GM18517 (cell line): Measurements from ENCODE around the gene CYP27C1.
"Not testable (repeated sequence)": the region's sequence is repeated elsewhere in the genome, so short reads cannot be mapped to it uniquely, and the experiment has no call there.

Experiments
- ATAC-seq: cut with Tn5 transposase; IDR thresholded peaks from one replicate; pipeline ENCODE4 v1.9.1; 2021; ENCODE audit warnings: mild to moderate bottlenecking, moderate library complexity; ENCODE audit not compliant: unreplicated experiment

CYP27C1 gene

DNA sequence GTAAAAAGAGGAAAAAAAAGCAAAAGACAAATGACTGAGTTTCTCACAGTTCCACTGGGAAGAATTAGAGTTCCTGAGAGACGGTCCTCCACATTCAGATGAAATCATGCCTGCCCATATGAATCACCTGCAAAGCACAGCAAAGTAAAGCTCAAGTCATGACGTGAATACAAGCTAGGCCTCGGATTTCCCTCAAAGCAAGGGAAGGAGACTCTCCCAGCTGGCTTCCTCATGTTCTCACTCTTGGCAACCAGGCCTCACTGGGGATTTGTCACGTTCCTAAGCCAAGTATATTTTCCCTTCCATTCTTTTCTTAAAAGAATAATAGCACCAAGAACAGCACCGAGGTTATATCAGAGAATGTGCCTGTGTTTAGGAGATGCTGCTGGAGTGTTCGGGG, 47.0 kb downstream of the CYP27C1 start:
- ATAC-seq = no peak

DNA sequence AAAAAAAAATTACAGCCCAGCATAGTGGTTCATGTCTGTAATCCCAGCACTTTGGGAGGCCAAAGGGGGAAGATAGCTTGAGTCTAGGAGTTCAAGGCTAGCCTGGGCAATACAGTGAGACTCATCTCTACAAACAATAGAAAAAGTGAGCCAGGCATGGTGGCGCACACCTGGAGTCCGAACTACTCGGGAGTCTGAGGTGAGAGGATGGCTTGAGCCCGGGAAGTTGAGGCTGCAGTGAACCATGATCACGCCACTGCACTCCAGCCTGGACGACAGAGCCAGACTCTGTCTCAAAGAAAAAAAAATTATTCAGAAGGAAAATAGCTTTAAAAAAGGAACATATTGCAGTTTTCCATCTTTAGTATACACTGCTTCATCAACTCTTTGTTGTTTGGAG, 47.8 kb downstream of the CYP27C1 start:
- ATAC-seq = no peak

DNA sequence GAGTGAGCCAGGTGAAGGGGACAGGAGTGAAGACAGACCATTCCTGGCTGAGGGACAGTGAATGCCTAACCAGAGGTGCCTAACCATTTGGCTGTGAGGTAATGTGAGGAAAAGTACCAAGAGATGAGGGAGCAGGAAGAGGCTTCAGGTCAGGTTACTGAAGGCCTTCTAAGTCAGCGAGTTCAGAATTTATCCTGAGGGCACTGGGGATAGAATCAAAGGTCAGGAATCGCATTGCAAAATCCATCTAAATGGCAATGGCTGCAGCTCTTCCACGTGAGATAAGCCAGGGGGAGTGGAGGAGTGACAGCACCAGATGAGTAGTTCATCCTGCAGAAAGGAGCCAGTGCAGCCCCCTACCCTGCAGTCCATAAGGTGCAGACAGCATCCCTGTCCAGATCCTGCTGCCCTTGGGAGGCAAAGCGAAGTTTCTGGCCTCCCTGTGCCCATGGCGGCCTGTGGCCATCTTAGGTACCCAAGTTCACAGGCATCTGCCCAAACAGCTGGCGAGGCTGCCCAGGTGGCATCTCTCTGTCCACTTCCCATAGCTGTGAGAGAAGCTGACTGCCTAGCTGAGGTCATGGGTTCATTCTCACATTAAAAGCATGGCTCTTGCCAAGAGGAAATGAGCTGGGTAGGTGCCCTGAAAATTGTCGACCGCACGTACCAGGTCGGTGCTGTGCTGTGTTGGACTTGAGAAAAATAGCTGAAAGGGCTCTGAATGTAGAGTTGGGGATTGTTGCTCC, 49.5 kb downstream of the CYP27C1 start:
- ATAC-seq = no peak

DNA sequence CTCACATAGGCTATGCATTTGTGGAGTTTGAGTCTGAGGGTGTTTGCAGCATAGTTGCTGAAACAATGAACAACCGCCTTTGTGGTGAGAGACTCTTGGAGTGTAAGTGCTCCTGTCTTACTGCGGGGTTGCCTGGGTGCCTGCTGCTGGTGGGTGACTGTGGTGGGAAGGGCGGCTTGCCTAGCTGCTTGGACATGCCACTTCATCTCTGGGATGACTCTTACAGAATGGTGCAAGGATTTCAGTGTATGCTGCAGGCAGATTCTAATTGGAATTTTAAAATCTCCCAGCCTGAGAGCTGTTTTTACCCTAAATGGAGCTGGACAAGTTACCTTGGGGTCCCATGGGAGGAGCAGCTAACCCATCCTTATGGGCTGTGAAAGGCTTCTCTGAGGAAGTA, 50.1 kb downstream of the CYP27C1 start:
- ATAC-seq = no peak

DNA sequence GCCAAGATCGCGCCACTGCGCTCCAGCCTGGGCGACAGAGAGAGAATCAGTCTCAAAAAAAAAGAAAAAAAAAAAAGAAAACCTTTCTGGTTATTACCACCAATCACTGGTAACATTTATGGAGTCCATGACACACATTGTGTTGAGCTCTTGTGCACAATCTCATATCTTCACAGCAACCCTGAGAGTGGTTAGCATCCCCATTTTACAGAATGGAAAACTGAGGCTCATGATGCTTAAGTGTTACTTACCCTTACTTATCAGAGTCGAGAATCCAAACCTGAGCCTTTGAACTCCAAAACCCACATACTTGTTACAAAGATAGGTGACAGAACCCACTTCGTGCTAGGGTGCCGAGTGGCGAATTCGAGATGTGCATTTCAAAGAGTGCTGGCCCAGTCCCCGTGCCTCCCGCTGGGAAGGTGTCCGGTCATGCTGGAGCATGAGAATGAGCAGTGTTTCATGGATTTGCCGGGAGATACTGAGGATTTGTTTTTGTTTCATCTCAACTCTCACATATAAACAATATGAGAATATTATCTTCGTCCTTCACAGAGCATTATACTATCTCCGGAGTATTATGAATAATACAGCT, 50.9 kb downstream of the CYP27C1 start:
- ATAC-seq = no peak

DNA sequence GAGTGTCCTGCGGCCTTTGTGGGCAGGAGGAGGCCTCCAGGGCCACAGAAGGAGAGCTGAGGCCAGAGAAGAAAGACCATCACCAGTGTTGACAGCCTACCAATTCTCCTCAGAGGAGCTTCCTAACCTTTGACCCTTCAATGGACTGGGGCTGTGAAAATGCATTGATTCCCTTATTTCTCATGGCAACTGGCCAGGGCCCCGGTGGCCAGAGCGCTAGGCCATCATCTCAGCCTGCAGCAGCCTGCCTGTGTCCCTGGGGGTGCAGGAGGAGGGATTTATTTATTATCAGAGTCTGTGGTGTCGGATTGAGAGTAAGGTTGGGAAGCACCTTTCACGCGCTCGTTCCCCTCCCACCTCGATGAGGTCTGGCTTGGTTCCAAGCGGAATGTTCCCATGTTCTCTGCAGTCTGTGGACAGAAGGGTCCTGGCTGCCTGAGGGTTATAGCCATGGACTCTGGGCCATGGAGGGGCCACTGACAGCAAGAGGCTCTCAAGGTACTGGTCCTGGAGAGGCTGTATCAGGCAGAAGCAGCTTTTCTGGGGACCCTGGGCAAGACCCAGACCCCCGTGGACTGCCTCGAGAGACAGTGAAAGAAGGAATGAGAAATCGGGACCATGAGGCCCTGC, 53.8 kb downstream of the CYP27C1 start:
- no peak for ATAC-seq

DNA sequence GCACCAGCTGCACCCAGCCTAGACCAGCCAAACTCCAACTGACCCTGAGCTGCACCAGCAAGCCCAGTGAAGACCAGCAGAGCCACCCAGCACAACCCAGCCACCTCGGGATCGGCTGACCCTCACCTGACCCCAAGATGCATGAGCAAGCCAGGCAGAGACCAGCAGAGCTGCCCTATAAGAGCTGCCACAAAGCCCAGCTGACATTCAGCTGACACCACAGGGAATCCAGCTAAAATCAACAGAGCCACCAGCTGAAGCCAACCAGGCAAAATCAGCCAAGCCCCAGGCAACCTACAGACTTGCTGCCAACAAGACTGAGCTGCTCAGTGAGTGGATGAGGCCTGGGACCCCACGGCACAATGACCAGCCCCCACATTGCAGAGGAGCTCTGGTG, 54.6 kb downstream of the CYP27C1 start:
- no peak for ATAC-seq

DNA sequence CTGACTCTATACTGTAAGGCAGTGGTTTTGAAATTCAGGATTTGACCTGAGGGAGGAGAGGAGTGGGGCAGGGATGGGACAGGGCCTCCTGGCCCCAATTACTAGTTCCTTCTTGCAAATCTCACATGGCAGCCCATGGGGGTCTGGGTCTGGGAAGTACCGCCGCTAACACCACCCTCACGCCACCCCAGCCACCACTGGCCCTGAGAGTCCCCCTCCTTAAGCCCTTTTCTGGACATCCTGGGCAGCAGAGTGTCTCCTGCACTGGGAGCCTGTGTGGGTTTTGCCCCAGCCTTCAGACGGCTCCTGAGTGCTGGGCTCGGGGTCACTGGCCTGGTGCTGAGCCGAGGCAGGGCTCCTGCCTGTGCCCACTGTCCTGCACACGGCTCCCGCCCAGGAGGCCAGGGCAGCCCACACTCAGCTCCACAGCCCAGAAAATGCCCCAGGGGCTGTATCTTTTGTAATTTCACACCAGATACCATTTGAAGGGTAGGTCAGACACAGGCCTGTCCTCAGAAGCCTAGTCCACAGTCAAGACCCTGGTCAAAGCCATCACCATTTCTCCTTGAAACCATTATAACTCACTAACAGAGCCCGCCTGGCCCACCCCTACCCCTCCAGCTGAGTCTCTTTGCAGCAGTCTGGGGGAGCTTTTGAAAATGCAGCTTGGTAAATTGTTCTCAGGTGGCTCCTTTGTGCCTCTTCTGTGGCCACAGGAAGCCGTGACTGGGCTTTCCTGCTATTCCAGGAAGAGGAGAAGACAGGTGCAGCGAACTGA, 55.1 kb downstream of the CYP27C1 start:
- ATAC-seq = no peak

DNA sequence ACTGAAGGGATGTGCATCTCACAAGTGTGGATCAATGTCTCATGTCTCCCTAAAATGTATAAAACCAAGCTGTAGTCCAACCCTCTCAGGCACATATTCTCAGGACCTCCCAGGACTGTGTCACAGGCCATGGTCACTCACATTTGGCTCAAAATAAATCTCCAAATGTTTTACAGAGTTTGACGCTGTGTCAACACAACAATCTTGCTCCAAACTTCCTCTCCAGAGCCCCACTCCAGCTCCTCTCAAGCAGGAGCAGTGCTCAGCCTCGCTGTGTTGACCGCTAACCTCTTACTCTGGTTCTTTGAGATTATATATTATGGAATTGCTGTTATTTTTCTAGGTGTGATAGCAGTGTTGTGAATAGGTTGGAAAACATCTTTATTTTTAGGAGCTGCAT, 56.2 kb downstream of the CYP27C1 start:
- no peak for ATAC-seq

DNA sequence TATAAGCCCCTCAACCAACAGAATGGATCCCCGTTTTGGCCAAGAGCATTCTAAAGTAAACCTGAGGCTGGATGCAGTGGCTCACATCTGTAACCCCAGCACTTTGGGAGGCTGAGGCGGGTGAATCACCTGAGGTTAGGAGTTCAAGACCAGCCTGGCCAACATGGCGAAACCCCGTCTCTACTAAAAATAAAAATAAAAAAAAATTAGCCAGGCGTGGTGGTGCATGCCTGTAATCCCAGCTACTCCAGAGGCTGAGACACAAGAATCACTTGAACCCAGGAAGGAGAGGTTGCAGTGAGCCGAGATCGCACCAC, 57.1 kb downstream of the CYP27C1 start:
- not testable (repeated sequence) for ATAC-seq

DNA sequence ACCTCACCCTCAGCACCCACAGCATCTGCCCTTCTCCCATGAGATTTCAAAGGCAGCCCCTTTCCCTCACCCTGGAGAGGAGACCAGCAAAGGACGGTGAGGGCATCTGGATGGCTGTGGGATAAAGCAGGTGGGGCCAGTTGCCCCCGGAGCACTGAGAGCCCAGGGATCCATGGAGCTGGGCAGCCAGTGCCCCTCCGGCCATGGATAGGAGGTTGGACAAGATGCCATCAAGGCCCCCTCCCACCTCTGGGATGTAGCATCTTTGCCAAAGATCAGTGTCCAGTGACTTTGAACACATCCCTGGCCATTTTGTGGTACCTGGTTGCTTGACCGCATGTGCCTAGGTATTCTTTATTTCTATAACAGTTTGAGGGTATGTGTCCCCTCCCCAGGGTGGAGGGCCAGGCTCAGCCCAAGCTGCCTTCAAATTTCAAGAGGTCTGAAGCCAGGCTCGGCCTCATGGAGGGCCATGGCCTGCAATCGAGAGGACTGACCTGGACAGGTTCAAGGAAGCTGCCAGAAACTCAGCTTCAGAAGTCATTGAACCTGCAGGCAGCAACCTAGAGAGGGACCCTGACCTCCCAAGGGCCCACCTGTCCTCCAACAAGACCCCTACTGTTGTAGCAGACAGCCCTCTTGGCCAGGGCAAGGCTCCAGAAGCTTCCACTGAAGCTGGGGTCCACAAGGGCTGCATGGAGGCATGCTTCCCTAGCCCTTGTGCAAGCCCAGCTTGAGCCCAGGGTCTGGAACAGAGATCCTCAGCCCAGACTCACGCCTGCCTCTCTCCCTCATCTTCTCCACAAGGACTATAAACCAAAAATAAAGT, 57.6 kb downstream of the CYP27C1 start:
- ATAC-seq = no peak

DNA sequence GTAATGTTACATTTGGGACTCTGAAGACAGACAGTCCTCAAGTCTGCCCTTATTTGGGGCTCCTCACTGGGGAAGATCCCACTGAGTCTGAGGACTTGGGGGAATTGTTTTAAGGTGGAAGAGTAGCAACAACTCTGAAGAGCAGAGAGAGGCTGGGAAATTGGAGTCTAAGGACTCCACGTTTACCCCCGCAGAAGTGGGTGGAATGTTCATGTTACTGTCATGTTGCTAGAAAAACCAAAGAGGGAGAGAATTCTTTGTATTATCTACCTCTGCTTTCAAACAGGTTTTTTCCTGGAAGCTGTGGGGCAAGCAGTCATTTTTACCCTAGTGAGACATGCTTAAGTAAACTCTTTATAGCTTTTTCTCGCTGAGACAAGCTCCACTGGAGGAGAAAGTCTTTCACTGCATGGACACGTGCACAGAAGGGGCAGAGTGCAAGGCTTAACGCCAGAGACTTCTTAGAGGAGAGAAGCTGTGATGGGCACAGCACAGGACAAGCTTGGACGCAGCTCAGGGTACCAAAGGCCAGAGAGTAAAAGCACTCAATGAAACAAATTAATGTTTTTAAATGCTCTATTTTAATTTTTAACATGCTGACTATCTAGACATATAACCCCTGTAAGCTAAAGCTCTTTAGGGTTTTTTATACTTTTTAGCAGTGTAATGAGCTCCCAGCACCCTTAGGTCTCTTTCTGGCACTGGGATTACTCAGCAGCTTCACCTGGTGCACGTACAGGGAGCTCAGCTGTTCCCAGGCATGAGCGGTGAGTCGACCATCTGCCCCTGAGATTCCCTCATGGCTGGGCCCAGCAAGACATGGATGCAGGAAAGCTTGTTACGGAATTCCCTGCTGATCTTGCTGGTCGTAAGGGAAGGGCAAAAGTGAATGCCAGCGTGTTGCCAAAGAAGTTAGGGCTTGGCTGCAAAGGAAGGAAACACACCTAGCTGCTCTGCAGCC, 58.6 kb downstream of the CYP27C1 start:
- no peak for ATAC-seq

DNA sequence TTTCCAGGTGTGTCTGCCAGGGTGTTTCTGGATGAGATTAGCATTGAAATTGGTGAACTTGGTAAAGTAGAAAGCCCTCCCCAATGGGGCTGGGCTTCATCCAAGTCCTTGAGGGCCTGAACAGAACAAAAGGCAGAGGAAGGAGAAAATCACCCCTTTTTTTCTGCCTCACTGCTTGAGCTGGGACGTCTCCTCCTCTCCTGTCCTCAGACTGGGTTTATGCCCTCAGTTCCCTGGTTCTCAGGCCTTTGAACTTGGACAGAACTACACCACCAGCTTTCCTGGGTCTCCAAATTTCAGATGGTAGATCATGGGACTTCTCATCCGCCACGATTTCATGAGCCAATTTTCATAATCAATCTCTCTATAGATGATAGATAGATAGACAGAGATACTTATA, 59.4 kb downstream of the CYP27C1 start:
- no peak for ATAC-seq

DNA sequence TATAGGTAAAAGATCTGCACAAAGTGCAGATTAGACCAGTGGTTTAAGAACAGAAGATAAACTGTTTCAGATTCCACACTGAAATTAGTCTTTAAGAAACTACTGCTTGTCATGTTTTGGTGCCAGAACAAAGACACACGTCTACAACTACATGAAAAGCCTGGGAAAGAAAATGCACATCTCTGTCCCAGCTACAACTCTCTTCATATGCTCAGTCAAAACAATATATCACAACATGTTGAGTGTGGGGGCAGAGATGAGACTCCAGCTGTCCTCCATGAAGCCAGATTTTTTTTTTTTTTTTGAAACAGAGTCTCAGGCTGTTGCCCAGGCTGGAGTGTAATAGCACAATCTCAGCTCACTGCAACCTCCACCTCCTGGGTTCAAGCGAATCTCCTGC, 60.6 kb downstream of the CYP27C1 start:
- ATAC-seq = no peak

DNA sequence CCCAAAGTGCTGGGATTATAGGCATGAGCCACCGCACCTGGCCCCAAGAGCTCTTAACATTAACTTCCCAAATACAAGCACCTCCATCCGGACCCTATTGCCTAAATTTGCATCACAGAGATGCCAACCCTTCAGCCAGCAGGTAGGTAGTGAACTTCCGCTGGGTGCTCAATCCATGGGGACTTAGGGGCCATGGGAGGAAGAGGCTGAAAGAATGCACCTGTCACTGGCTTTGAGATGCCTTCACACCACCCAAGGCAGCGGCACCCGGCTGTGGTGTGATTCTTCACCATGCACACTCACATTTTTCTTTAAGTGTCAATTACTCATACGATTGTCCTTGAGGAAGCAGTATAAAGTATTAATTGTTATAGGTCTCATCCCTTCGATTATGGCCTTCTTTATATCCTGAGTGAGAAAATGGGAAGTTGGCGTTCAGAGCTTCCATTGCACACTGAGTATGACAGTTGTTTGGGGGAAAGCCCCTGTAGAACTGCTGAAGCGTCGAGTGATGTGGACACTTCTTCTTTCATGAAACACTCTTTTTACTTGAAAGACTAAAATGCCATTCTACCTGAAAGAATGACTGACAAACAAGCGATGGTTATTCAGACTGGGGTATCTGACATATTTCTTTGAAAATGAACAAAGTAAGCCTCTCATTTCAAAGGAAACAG, 61.3 kb downstream of the CYP27C1 start:
- ATAC-seq = no peak

DNA sequence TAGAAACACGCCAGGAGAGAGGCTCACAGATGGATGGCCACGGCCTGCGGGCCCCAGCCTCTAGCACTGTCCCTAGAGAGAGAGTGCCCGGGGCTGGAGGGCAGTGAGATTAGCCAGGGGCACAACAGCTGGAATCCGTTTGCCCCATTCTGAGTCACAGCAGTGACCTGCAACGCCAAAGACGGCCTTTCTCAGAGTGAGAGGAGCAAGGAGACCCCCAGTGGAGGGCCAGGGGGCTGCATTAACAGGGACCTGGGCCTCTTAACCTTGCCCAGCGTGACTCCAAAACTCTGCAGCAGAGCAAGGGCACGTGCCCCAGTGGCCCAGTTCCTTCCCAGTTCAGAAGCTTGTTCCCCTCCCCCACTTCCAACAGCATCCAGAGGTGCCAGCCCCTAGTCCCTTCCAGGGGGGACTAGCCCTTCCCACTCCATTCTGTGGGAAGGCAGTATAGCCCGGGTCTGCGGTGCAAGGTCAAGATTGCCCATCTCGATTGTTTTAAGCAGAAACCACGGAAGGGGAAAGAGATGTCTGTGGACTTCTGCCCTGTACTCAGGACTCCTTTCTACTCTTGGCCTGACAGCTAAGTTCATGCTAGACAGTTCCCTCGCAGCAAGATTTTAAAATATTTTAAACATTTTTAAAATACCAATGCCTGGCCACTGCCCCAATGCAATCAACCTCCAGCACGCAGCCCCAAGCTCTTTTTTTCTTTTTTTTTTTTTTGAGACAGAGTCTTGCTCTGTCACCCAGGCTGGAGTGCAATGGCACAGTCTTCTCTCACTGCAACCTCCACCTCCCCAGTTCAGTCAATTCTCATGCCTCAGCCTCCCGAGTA, 62.2 kb downstream of the CYP27C1 start:
- ATAC-seq = no peak

DNA sequence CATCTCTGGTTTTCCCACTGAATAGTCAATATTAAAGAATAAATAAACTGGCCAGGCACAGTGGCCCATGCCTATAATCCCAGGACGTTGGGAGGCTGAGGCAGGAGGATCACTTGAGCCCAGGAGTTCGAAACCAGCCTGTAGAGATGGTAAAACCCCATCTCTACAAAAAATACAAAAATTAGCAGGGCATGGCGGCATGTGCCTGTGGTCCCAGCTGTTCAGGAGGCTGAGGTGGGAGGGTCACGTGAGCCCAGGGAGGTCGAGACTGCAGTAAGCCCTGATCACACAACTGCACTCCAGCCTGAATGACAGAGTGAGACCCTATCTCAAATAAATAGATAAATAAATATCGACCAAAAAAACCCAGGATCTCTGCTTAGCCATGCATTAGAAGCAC, 63.0 kb downstream of the CYP27C1 start:
- no peak for ATAC-seq

DNA sequence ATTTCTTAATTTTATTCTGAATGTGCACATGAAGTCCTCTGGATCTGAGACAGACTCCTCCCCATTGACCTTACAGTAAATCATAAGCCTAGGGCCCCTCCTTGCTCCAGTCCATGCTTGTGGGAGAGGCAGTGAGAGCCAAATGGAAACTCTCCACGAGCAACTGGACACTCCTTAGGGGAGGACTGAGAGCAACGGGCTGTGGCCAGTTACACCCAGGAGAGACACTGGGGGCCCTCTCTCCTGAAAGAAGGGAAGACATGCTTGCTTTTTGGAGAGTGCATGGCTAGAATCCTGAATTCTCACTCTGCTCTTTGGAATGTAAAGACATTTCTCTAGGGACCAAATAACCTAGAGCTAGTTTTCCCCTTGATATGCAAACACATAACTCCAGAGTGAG, 64.2 kb downstream of the CYP27C1 start:
- ATAC-seq = no peak
